Breast epithelium (tissue), 4 donors: Measurements from ENCODE around the gene SYCE3. TPM values are rescaled to one million over a fixed set of nuclear protein-coding genes. Genes with fewer than 3 reads are reported as not detected.
A peak's percentile ranks its signal among the peaks of the same experiment; 100 is the strongest.

Experiments used
- DNase-seq, 2 donors: peaks; one replicate each; pipeline ENCODE4 v3.0.0-alpha.2; 2019; ENCODE audit warnings: low spot score in 2 of 2
- H3K27ac ChIP-seq, 2 donors: fragments of 200-600 bp; sonication (generic) in 1 of 2; one replicate each; pipeline ENCODE4 v1.5.1; 2016 to 2019; ENCODE audit warnings: mild to moderate bottlenecking in 1 of 2
- H3K27me3 ChIP-seq, 2 donors: fragments of 200-600 bp; sonication (generic) in 1 of 2; one replicate each; pipeline versions ENCODE4 v1.5.1 to v1.6.0; 2017 to 2019; ENCODE audit warnings: control low read depth in 1 of 2, mild to moderate bottlenecking in 1 of 2
- H3K36me3 ChIP-seq: fragments of 200-600 bp; one replicate; pipeline ENCODE4 v1.5.1; 2019
- H3K4me1 ChIP-seq, 2 donors: fragments of 200-600 bp; sonication (generic); one replicate each; pipeline ENCODE4 v1.5.1; 2016 to 2019; ENCODE audit warnings: control low read depth in 1 of 2
- H3K4me3 ChIP-seq, 3 donors: fragments of 200-600 bp; sonication (generic); 1 replicate in 2 of 3; 2 replicates in 1 of 3; pipeline ENCODE4 v1.5.1; 2016 to 2019; ENCODE audit warnings: mild to moderate bottlenecking in 3 of 3, moderate library complexity in 2 of 3
- H3K9me3 ChIP-seq, 2 donors: fragments of 200-600 bp; sonication (generic) in 1 of 2; one replicate each; pipeline ENCODE4 v1.5.1; 2016 to 2019; ENCODE audit warnings: control low read depth in 1 of 2
- CTCF ChIP-seq, 3 donors: fragments of 450-650 bp; IDR thresholded peaks; one replicate each; pipeline ENCODE4 v1.5.1; 2016 to 2017; ENCODE audit warnings: antibody characterized with exemption in 3 of 3, mild to moderate bottlenecking in 3 of 3, moderate library complexity in 3 of 3
- POLR2A ChIP-seq: fragments of 450-650 bp; IDR thresholded peaks from one replicate; pipeline ENCODE4 v1.6.1; 2016; ENCODE audit warnings: antibody characterized with exemption, mild to moderate bottlenecking, moderate library complexity
- POLR2AphosphoS5 ChIP-seq, 3 donors: sonication (generic); formaldehyde crosslinking; IDR thresholded peaks; one replicate each; pipeline ENCODE4 v1.6.1; 2017; ENCODE audit warnings: antibody characterized with exemption in 3 of 3
- intact Hi-C: fragments of 100-400 bp; cut with DNase I; formaldehyde crosslinking; loops from one replicate; pipeline ENCODE4 v1.15.1; 2023; ENCODE audit warnings: low total_unique reads
- total RNA-seq, 3 donors: library from RNA; depleted of rRNA; stranded (reverse); fragments of >200 nt; gene quantifications; one replicate each; pipeline ENCODE4 v1.1.0, GENCODE V29; 2016

The SYCE3 gene
- total RNA-seq, 3 donors from 2014 or later = not detected

- Histone ChIP-seq H3K4me3 (no peak overlapping the region), H3K36me3 (peaks cover 11% of the 10 kb centered on the region), H3K4me1 (no peaks in the 10 kb centered on the region), H3K27ac (no peak overlapping the region), H3K27me3 (no peaks in the 10 kb centered on the region), H3K9me3 (no peaks in the 10 kb centered on the region)
- TF ChIP-seq POLR2AphosphoS5 (IDR thresholded peaks at IDR 0.05) (no peak), CTCF (IDR thresholded peaks at IDR 0.05) (no peak), POLR2A (no peak)
- no peak for DNase-seq
- intact Hi-C loops = no loop called here
These were observed 11.7 kb upstream of the SYCE3 start for GRCh38 chr22:50574383-50574755.

- Histone ChIP-seq H3K36me3 (peaks cover 11% of the 10 kb centered on the region), H3K9me3 (no peaks in the 10 kb centered on the region), H3K4me1 (no peaks in the 10 kb centered on the region), H3K4me3 (no peak overlapping the region), H3K27me3 (no peaks in the 10 kb centered on the region), H3K27ac (no peak overlapping the region)
- no peak for TF ChIP-seq POLR2A
- TF ChIP-seq POLR2AphosphoS5 (IDR thresholded peaks at IDR 0.05) = no peak
- TF ChIP-seq CTCF (IDR thresholded peaks at IDR 0.05) = no peak
- no peak for DNase-seq
- intact Hi-C loops = no loop called here
These were observed 11.0 kb upstream of the SYCE3 start for GRCh38 chr22:50573491-50574382.

DNA sequence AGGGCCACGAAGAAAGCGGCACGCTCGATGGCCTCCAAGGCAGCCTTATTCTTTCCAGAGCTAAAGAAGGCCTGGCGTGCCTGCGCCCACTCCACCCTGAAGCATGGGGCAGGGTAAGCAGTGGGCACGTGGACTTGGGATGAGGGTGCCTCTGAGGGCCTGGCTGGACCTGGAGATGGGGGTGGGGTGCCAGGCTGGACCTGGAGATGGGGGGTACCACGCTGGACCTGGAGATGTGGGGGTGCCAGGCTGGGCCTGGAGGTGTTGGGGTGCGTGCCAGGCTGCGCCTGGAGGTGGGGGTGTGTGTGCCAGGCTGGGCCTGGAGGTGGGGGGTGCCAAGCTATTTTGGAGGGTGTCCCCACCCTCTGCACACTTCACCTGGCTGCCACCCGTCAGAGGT lies 10.2 kb upstream of the SYCE3 start:
- DNase-seq = no peak
- Histone ChIP-seq H3K27ac (no peak overlapping the region), H3K4me1 (no peaks in the 10 kb centered on the region), H3K9me3 (no peaks in the 10 kb centered on the region), H3K27me3 (no peaks in the 10 kb centered on the region), H3K36me3 (peaks cover 11% of the 10 kb centered on the region), H3K4me3 (no peak overlapping the region)
- intact Hi-C loops = no loop called here
- TF ChIP-seq CTCF (IDR thresholded peaks at IDR 0.05) (no peak), POLR2AphosphoS5 (IDR thresholded peaks at IDR 0.05) (no peak), POLR2A (no peak)

DNA sequence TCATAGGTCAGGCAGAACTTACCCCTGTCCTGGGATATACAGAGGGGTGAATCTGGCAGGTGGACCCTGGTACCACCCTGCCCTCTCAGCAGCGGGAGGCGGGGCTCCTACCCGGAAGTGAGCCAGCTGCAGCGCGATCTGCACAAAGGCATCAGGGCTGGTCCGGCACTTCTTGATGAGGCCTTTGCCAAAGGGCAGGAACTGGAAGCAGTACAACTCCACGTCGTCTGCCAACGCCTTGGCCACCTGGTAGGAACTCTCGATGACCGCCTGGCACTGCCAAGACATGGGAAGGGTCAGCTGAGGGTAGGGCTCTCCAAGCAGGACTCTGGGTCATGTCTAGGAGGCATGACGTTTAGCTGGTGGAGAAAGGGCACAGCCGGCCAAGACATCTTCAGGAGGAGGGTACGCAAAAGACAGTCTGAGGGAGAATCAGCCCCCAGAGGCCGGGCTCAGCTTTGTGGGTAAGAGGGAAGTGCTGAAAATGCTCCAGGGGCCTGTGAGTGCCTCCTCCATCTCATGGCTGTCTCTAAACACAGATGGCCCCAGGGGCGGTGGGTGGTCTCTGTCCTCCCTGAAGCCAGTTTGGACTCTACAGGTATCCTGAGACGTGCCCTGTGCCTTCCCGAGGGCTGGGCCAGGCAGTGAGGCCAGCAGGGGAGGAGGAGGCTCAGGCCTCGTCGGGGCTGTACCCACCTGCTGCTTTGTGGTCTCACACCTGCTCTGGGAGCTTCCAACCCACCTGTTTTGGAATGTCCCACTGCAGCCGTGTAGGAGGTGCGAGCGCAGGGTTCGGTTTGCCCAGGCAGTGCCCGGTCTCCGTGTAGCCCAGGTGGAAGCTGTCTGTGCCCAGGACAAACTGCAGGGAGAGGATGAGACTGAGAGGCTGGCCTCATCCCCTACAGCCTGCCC lies 8.8 kb upstream of the SYCE3 start:
- TF ChIP-seq POLR2AphosphoS5 (IDR thresholded peaks at IDR 0.05) (no peak), POLR2A (no peak), CTCF (IDR thresholded peaks at IDR 0.05) (no peak)
- H3K27me3 ChIP-seq = no peaks in the 10 kb centered on the region
- intact Hi-C loops = no loop called here
- no peaks in the 10 kb centered on the region for H3K9me3 ChIP-seq
- no peak overlapping the region for H3K4me3 ChIP-seq
- H3K36me3 ChIP-seq = peaks cover 11% of the 10 kb centered on the region
- no peaks in the 10 kb centered on the region for H3K4me1 ChIP-seq
- peak overlapping the region; percentile 3 to 58 for H3K27ac ChIP-seq
- DNase-seq = no peak

DNA sequence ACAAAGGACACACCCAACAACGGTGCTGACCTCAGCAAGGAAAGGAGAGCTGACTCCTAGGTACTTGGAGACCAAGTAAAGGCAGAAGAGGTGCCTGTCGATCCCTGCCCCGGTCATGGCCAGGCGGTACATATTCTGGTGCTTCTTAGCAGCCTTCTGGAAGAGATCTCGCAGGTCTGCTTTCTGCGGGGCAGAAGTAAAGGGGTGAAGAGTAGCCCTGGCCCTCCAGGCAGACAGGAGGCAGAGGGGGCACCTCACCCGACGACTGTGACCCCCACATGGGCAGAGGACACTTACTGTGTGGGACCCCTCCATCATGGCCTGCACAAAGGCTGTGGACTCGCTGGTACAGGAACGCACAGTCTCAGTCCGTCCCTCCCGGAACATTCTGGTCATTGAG lies 8.1 kb upstream of the SYCE3 start:
- H3K36me3 ChIP-seq = peaks cover 11% of the 10 kb centered on the region
- no peaks in the 10 kb centered on the region for H3K27me3 ChIP-seq
- H3K9me3 ChIP-seq = no peaks in the 10 kb centered on the region
- no peak overlapping the region for H3K4me3 ChIP-seq
- H3K4me1 ChIP-seq = no peaks in the 10 kb centered on the region
- intact Hi-C loops = no loop called here
- H3K27ac ChIP-seq = peak overlapping the region; percentile 3 to 58
- TF ChIP-seq POLR2A (no peak), POLR2AphosphoS5 (IDR thresholded peaks at IDR 0.05) (no peak), CTCF (IDR thresholded peaks at IDR 0.05) (no peak)
- DNase-seq = no peak
